Embryonic facial prominence (tissue), 1 donor: ENCODE results near the gene TYRP1.

Source experiments
- DNase-seq: peaks from one replicate; pipeline ENCODE4 v3.0.0-alpha.2; 2016; ENCODE audit errors: extremely low spot score

The TYRP1 gene

GRCh38 chr9:12735665-12736064 is 42.5 kb downstream of the TYRP1 start:
- DNase-seq, result no peak

- no peak for DNase-seq
Observed at GRCh38 chr9:12737871-12738270, 44.7 kb downstream of the TYRP1 start.

GRCh38 chr9:12739014-12739652 is 45.9 kb downstream of the TYRP1 start:
- DNase-seq, result no peak

- no peak for DNase-seq
Observed at GRCh38 chr9:12740845-12741244, 47.7 kb downstream of the TYRP1 start.

GRCh38 chr9:12748016-12748415 is 54.8 kb downstream of the TYRP1 start:
- DNase-seq, result no peak

- DNase-seq, result no peak
Observed at GRCh38 chr9:12748954-12749353, 55.8 kb downstream of the TYRP1 start.

- no peak for DNase-seq
Observed at GRCh38 chr9:12753931-12754330, 60.7 kb downstream of the TYRP1 start.

GRCh38 chr9:12759761-12760160 is 66.6 kb downstream of the TYRP1 start:
- DNase-seq, result no peak
